Measurements from ENCODE around the gene RNF26.
A peak's percentile ranks its signal among the peaks of the same experiment; 100 is the strongest.

The RNF26 gene

GRCh38 chr11:119336744-119337469, 2.6 kb downstream of the RNF26 start:
- no peak for DNase-seq
- Histone ChIP-seq H3K4me3 (ENCODE audit: low read depth, low read length) (no peak overlapping the region), H3K27me3 (peaks cover 19% of the 10 kb centered on the region), H3K9me3 (no peaks in the 10 kb centered on the region), H3K4me1 (peaks cover 3% of the 10 kb centered on the region), H3K36me3 (no peaks in the 10 kb centered on the region)
- TF ChIP-seq CTCF (IDR thresholded peaks at IDR 0.05; ENCODE audit: low read depth, low read length), result no peak

GRCh38 chr11:119337581-119338317, 3.4 kb downstream of the RNF26 start:
- peak overlapping the region; percentile 24; the same call in 1 of the 2 replicates for H3K4me3 ChIP-seq (ENCODE audit: low read depth, low read length)
- DNase-seq, result peak; percentile 58
- H3K36me3 ChIP-seq, result no peaks in the 10 kb centered on the region
- peaks cover 3% of the 10 kb centered on the region for H3K4me1 ChIP-seq
- TF ChIP-seq CTCF (IDR thresholded peaks at IDR 0.05; ENCODE audit: low read depth, low read length), result no peak
- H3K9me3 ChIP-seq, result no peaks in the 10 kb centered on the region
- peaks cover 19% of the 10 kb centered on the region for H3K27me3 ChIP-seq

GRCh38 chr11:119338318-119338890, 4.1 kb downstream of the RNF26 start:
- TF ChIP-seq CTCF (IDR thresholded peaks at IDR 0.05; ENCODE audit: low read depth, low read length), result peak; percentile 95
- peaks cover 3% of the 10 kb centered on the region for H3K4me1 ChIP-seq
- H3K36me3 ChIP-seq, result no peaks in the 10 kb centered on the region
- H3K9me3 ChIP-seq, result no peaks in the 10 kb centered on the region
- peak; percentile 78 for DNase-seq
- H3K27me3 ChIP-seq, result peaks cover 19% of the 10 kb centered on the region
- H3K4me3 ChIP-seq (ENCODE audit: low read depth, low read length), result peak overlapping the region; percentile 29

GRCh38 chr11:119338965-119339588, 4.8 kb downstream of the RNF26 start:
- H3K4me1 ChIP-seq, result peaks cover 3% of the 10 kb centered on the region
- H3K27me3 ChIP-seq, result peaks cover 19% of the 10 kb centered on the region
- no peak for DNase-seq
- no peaks in the 10 kb centered on the region for H3K36me3 ChIP-seq
- no peak overlapping the region; the same call in 1 of the 2 replicates for H3K4me3 ChIP-seq (ENCODE audit: low read depth, low read length)
- TF ChIP-seq CTCF (IDR thresholded peaks at IDR 0.05; ENCODE audit: low read depth, low read length), result no peak
- H3K9me3 ChIP-seq, result no peaks in the 10 kb centered on the region

GRCh38 chr11:119339589-119340334, 5.4 kb downstream of the RNF26 start:
- Histone ChIP-seq H3K27me3 (peaks cover 19% of the 10 kb centered on the region), H3K4me3 (ENCODE audit: low read depth, low read length) (peak overlapping the region; percentile 40), H3K9me3 (no peaks in the 10 kb centered on the region), H3K4me1 (peaks cover 3% of the 10 kb centered on the region), H3K36me3 (no peaks in the 10 kb centered on the region)
- DNase-seq, result peak; percentile 76
- TF ChIP-seq CTCF (IDR thresholded peaks at IDR 0.05; ENCODE audit: low read depth, low read length), result peak; percentile 71
